ENCODE data around the gene RBM5.

- no peak for TF ChIP-seq CTCF (IDR thresholded peaks at IDR 0.05; ENCODE audit: low read length)
- TF ChIP-seq EZH2 (optimal IDR thresholded peaks at IDR 0.05; ENCODE audit: low read depth, low read length), result no peak
Measured at GRCh38 chr3:50162034-50162883, 73.5 kb downstream of the RBM5 start.
